ENCODE measurements around the gene CCDC107. TPM values are rescaled to one million over a fixed set of nuclear protein-coding genes. Genes with fewer than 3 reads are reported as not detected.

The CCDC107 gene
- total and polyA plus RNA-seq, 2 of the 13 experiments (the other 11 are each of a cell fraction or from before 2014, with no cell fraction given) = 7.1 to 15.2 TPM

- TF ChIP-seq FOXP4 (CRISPR knock-in tag; IDR thresholded peaks at IDR 0.05) = peak; percentile 13; the same call in 1 of the 2 replicates
- no peak for TF ChIP-seq KDM5A (IDR thresholded peaks at IDR 0.05; ENCODE audit: borderline replicate concordance, low read length)
- TF ChIP-seq ZNF407 (CRISPR knock-in tag; IDR thresholded peaks at IDR 0.05; ENCODE audit: not compliant biosample characterization) = no peak
- 0 out of 3 replicates have a peak, but pooled peaks have one; percentile 24 for TF ChIP-seq MXI1 (IDR thresholded peaks at IDR 0.05; ENCODE audit: borderline replicate concordance, low read depth, low read length)
- no peak for TF ChIP-seq SNAPC5 (CRISPR knock-in tag; IDR thresholded peaks at IDR 0.05; ENCODE audit: borderline replicate concordance)
- TF ChIP-seq MAFG (CRISPR knock-in tag; IDR thresholded peaks at IDR 0.05) = no peak
- no peak for TF ChIP-seq ZGPAT (CRISPR knock-in tag; IDR thresholded peaks at IDR 0.05)
- TF ChIP-seq DRAP1 (CRISPR knock-in tag; IDR thresholded peaks at IDR 0.05) = 0 out of 2 replicates have a peak, but pooled peaks have one; percentile 18
- TF ChIP-seq ZNF280B (CRISPR knock-in tag; IDR thresholded peaks at IDR 0.05; ENCODE audit: borderline replicate concordance) = no peak
- no peak for TF ChIP-seq ZNF510 (CRISPR knock-in tag; IDR thresholded peaks at IDR 0.05; ENCODE audit: low read depth)
- TF ChIP-seq BATF2 (CRISPR knock-in tag; IDR thresholded peaks at IDR 0.05) = no peak
- TF ChIP-seq ZNF567 (CRISPR knock-in tag; IDR thresholded peaks at IDR 0.05; ENCODE audit: borderline replicate concordance) = no peak
These were observed 15.3 kb downstream of the CCDC107 start, which contains the start of gene CA9 (continued) for GRCh38 chr9:35673132-35674024.
